ENCODE data around the gene OTULIN.

GRCh38 chr5:14674983-14675854 is 10.7 kb downstream of the OTULIN start:
- TF ChIP-seq CTCF (IDR thresholded peaks at IDR 0.05) (no peak), ZFX (IDR thresholded peaks at IDR 0.05; ENCODE audit: borderline replicate concordance) (no peak)

Measured in 22Rv1 (cell line).